T47D (cell line): ENCODE measurements around the gene RAB29.

Experiments used
- DNase-seq, 2 experiments: peaks; one replicate each; pipeline versions ENCODE4 v3.0.0 to v3.0.0-alpha.2; 2011 to 2012; ENCODE audit warnings: low read depth in 1 of 2, low spot score in 1 of 2
- JUND ChIP-seq: IDR thresholded peaks from 2 replicates; pipeline ENCODE4 v1.6.1; 2012; ENCODE audit warnings: low read depth
- in situ Hi-C: cut with HindIII; loops from 2 replicates; pipeline ENCODE4 v1.10.0; 2016; ENCODE audit warnings: low sequenced_read_pairs, low pct_unique_long_range_greater_than_20kb

The RAB29 gene

DNA sequence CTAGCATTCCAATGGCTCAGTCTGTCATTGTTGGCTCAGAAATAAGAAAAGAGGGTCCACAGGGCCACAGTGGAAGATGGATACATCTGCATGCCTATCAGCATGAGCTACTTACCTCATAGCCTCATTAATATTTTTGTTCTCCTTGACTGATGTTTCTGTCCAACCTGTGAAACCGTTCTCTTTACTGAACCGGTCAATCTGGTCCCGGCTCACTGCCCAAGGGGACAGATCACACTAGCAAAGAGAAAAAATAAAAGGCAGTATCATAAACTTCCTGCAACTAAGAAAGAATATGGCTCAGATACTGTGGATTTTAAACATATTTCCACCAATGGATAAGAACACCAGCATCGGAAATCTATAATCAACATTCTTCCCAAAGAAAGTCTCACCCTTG is 4.7 kb downstream of the RAB29 start:
- TF ChIP-seq JUND, result no peak
- in situ Hi-C loops, result no loop called here
- DNase-seq, result peak in 1 of 2 experiments; percentile 85

GRCh38 chr1:205769641-205770365 is 5.5 kb downstream of the RAB29 start:
- DNase-seq, result no peak
- TF ChIP-seq JUND, result no peak
- in situ Hi-C loops, result no loop called here

GRCh38 chr1:205767248-205767647 is 8.0 kb downstream of the RAB29 start:
- DNase-seq, result no peak
- in situ Hi-C loops, result no loop called here
- TF ChIP-seq JUND, result no peak

DNA sequence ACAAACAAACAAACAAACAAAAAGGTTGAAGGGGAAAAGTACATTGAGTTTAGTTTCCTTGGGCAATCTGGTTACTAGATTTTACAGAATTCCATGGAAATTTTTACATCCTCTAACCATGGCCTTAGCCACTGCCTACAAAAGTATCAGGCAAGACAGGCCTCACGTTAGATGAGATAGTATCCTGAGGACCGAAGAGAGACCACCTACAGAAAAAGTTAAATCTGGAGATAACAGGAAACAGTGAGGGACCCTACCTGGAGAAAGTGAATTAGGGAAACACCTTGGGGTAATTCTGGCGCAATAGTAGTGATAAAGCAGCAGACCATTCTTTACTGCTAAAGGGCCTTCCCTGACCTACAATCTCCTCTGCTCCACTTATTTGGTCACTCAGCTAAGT is 8.7 kb downstream of the RAB29 start:
- TF ChIP-seq JUND, result no peak
- in situ Hi-C loops, result no loop called here
- no peak for DNase-seq

GRCh38 chr1:205766038-205766437 is 9.2 kb downstream of the RAB29 start:
- no peak for DNase-seq
- in situ Hi-C loops, result no loop called here
- no peak for TF ChIP-seq JUND

- in situ Hi-C loops, result no loop called here
- no peak for TF ChIP-seq JUND
- no peak for DNase-seq
Measured at GRCh38 chr1:205764578-205764977, 10.7 kb downstream of the RAB29 start.

- no peak for TF ChIP-seq JUND
- in situ Hi-C loops, result no loop called here
- DNase-seq, result no peak
Measured at GRCh38 chr1:205763980-205764379, 11.3 kb downstream of the RAB29 start.

DNA sequence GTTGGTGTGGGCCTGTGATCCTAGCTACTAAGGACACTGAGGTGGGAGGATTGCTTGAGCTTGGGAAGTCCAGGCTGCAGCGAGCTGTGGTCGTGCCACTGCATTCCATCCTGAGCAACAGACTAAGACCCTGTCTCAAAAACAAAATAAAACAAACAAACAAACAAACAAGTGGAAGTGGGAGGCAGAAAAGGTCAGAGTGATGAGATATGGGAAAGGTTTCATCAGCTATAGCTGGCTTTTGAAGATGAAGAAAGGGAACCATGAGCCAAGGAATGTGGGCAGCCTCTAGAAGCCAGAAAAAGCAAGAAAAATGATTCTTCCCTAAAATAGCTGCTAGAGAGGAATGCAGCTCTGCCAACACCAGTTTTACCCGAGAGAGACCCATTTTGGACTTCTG is 14.7 kb downstream of the RAB29 start:
- in situ Hi-C loops, result no loop called here
- TF ChIP-seq JUND, result no peak
- DNase-seq, result no peak

GRCh38 chr1:205756552-205756951 is 18.7 kb downstream of the RAB29 start:
- no peak for TF ChIP-seq JUND
- no peak for DNase-seq
- in situ Hi-C loops, result no loop called here

- in situ Hi-C loops, result no loop called here
- DNase-seq, result no peak
- no peak for TF ChIP-seq JUND
Measured at GRCh38 chr1:205754857-205755256, 20.4 kb downstream of the RAB29 start.

DNA sequence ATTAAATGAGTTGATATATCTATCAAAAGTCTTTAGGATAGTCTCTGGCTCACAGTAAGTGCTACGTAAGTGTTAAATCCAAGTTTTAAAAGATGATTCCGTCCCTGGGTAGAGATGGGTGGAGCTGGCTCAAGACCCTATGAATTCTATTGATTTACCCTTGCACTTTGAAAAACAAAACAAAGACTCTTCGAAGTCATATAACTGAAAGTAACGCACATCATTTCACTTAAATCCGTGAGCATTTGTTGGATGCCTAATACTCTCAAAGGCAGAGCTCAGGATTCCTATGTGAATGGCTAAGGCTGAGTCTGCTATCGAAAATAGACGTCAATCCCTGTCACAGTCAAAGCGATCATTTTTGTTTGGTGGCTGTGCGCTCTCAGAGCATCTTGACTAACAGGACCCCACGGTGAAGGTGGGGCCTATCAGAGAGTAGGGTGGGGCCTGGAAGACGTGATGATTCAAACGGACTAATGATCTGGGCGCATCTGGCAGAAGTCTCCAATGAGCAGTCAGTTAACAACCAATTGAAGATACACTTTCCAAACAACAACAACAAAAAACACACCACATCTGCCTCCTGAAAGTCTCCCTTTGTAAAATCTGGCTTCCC is 24.1 kb downstream of the RAB29 start:
- TF ChIP-seq JUND, result no peak
- in situ Hi-C loops, result no loop called here
- no peak for DNase-seq

DNA sequence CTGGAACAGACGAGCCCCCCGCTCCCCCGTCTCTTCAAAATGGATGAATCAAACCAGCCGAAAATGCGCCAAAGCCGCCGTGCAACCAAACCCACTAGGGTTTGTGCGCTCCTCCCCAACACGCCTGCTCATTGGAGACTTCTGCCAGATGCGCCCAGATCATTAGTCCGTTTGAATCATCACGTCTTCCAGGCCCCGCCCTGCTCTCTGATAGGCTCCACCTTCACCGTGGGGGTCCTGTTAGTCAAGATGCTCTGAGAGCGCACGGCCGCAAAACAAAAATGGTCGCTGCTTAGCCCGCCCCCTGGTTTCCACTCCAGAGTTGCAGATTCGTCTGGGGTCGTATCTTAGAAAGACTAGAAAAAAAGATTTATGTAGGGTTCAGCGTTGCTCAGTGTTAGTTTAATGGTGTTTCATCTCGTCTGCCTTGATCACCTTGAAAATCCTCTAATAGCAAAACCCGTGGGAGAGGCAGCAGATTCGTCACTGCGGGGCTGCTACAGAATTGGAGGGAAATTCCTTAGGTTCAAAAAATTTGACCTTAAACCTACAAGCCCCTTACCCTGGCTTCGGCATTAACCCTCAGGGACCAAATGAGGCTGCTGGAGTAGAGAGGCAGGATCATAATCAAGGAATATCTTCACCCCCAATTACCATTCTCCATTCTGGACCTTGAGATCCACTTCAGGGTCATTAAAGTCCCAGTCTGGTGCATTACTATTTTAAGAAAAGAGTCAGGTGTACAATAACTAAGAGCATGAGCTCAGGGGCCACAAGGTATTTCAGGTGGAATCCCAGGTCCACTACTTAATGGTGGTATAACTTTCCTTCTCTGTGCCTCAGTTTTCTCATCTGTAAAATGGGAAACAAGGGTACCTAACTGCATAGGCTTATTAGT is 24.9 kb downstream of the RAB29 start, which contains the start of gene NUCKS1:
TSS of gene NUCKS1 (minus strand) at position 45 of the 898 bp plus-strand sequence. CDS start 209 bp downstream, outside the sequence.
- in situ Hi-C loops, result no loop called here
- DNase-seq, result peak; percentile 84 to 100
- no peak for TF ChIP-seq JUND
